Activated CD8-positive, alpha-beta T cell treated with anti-CD3 and anti-CD28 coated beads, Interleukin-2, amount 10 ng/mL, durations not matched to agents 7 days and 5 days (primary cell): ENCODE data around the gene GPALPP1. TPM values are rescaled to one million over a fixed set of nuclear protein-coding genes. Genes with fewer than 3 reads are reported as not detected.
"Not testable (repeated sequence)": the region's sequence is repeated elsewhere in the genome, so short reads cannot be mapped to it uniquely, and the experiment has no call there.

Experiments
- ATAC-seq: fragments of 150-1000 bp; cut with Tn5 transposase; one replicate; pipeline ENCODE4 v1.10.0; 2021; ENCODE audit warnings: moderate library complexity
- CTCF ChIA-PET: fragments of 350-600 bp; sonication (Branson Sonifier 250); formaldehyde crosslinking; loops from one replicate; lab custom pipeline; 2021; ENCODE audit warnings: antibody characterized with exemption; lab: Charles Lee
- POLR2A ChIA-PET: fragments of 350-600 bp; sonication (Branson Sonifier 250); formaldehyde crosslinking; loops from one replicate; lab custom pipeline; 2021; ENCODE audit warnings: antibody characterized with exemption; lab: Charles Lee
- DNase-seq: peaks from one replicate; pipeline ENCODE4 v3.0.0-alpha.2; 2020
- H3K27ac Mint-ChIP-seq: one replicate; pipeline ENCODE4 v1.8.0; 2021; ENCODE audit warnings: mild to moderate bottlenecking, mixed read lengths
- H3K27me3 Mint-ChIP-seq: one replicate; pipeline ENCODE4 v1.8.0; 2021; ENCODE audit warnings: low read depth, mixed read lengths
- H3K36me3 Mint-ChIP-seq: one replicate; pipeline ENCODE4 v1.8.0; 2021; ENCODE audit warnings: low read depth, mixed read lengths
- H3K4me1 Mint-ChIP-seq: one replicate; pipeline ENCODE4 v1.8.0; 2021; ENCODE audit warnings: low read depth, mixed read lengths
- H3K4me3 Mint-ChIP-seq: one replicate; pipeline ENCODE4 v1.8.0; 2021; ENCODE audit warnings: mild to moderate bottlenecking, mixed read lengths
- H3K9me3 Mint-ChIP-seq: one replicate; pipeline ENCODE4 v1.8.0; 2022; ENCODE audit warnings: mixed read lengths; ENCODE audit not compliant: insufficient read depth
- total RNA-seq, 2 experiments: library from RNA; stranded (reverse); gene quantifications; one replicate each; pipeline ENCODE4 v1.2.3, GENCODE V29; 2021

The GPALPP1 gene
- total RNA-seq, 2 experiments from 2014 or later, result 28.9 to 31.9 TPM

DNA sequence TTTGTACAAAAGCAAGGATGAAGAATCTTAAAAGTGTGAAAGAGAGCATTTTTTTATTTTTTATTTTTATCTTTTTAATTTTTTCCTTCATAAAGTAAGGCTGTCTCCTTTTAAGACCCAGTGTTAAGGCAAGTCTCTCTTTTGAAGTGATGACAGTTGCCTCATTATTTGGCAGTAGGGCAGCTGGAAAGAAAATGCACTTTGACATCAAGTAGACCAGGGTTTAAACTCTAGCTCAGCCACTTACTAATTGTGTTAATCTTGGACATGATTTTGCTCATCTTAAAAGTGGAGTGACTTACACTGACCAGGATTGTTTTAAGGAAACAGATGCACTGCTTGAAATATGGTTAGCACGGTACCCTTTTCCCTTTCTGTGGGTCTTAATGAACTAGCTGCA, 18.5 kb downstream of the GPALPP1 start:
- H3K27me3 Mint-ChIP-seq, result no peaks in the 10 kb centered on the region
- H3K27ac Mint-ChIP-seq, result no peak overlapping the region
- CTCF ChIA-PET, result interaction anchor here (1.0 to 1.5 kb wide), 3 partner anchors 9 to 38 kb away, joined by 3 to 5 read pairs (median 4); no protein-coding TSS in a partner anchor
- peaks cover 1% of the 10 kb centered on the region for H3K4me1 Mint-ChIP-seq
- no peaks in the 10 kb centered on the region for H3K9me3 Mint-ChIP-seq
- no peak for DNase-seq
- H3K4me3 Mint-ChIP-seq, result no peak overlapping the region
- no peak for ATAC-seq
- POLR2A ChIA-PET, result interaction anchor here (0.6 kb wide), 1 partner anchor 333 kb away, joined by 3 read pairs; the partner anchor contains the start of gene TPT1
- peaks cover 28% of the 10 kb centered on the region for H3K36me3 Mint-ChIP-seq

- Mint-ChIP-seq H3K9me3 (no peaks in the 10 kb centered on the region), H3K4me1 (peaks cover 1% of the 10 kb centered on the region), H3K27me3 (no peaks in the 10 kb centered on the region), H3K4me3 (no peak overlapping the region), H3K36me3 (peaks cover 28% of the 10 kb centered on the region), H3K27ac (no peak overlapping the region)
- ChIA-PET CTCF (no interaction called here), POLR2A (no interaction called here)
- DNase-seq (no peak), ATAC-seq (no peak)
Observed at GRCh38 chr13:45011198-45011597, 21.9 kb downstream of the GPALPP1 start.

DNA sequence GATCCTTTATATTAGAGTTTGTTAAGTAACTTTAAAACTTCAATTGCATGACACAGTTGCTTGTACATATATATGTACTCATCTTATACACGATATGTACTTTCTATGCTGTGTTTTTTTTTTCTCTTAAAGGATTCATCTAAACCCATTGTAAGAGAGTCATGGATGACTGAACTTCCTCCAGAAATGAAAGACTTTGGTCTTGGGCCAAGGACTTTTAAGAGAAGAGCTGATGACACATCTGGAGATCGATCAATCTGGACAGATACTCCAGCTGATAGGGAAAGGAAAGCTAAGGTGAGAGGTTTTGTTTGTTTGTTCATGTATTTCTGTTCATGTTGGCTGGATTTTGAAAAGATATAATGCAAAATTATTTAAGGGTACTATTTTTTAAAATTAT, 26.0 kb downstream of the GPALPP1 start:
- H3K9me3 Mint-ChIP-seq, result no peaks in the 10 kb centered on the region
- ChIA-PET POLR2A (no interaction called here), CTCF (interaction anchor here (0.7 to 0.9 kb wide), 2 partner anchors 31 to 164 kb away, joined by 3 to 5 read pairs; no protein-coding TSS in a partner anchor)
- DNase-seq (no peak), ATAC-seq (no peak)
- H3K27ac Mint-ChIP-seq, result no peak overlapping the region
- no peaks in the 10 kb centered on the region for H3K27me3 Mint-ChIP-seq
- peaks cover 22% of the 10 kb centered on the region for H3K36me3 Mint-ChIP-seq
- no peaks in the 10 kb centered on the region for H3K4me1 Mint-ChIP-seq
- H3K4me3 Mint-ChIP-seq, result no peak overlapping the region

GRCh38 chr13:45016792-45017425, 27.6 kb downstream of the GPALPP1 start:
- CTCF ChIA-PET, result interaction anchor here (1.1 to 1.3 kb wide), 2 partner anchors 10 to 30 kb away, joined by 3 to 5 read pairs; no protein-coding TSS in a partner anchor
- no peaks in the 10 kb centered on the region for H3K4me1 Mint-ChIP-seq
- no peak for DNase-seq
- POLR2A ChIA-PET, result no interaction called here
- H3K4me3 Mint-ChIP-seq, result no peak overlapping the region
- no peak overlapping the region for H3K27ac Mint-ChIP-seq
- no peak for ATAC-seq
- peaks cover 26% of the 10 kb centered on the region for H3K36me3 Mint-ChIP-seq
- H3K27me3 Mint-ChIP-seq, result no peaks in the 10 kb centered on the region
- no peaks in the 10 kb centered on the region for H3K9me3 Mint-ChIP-seq

GRCh38 chr13:45019981-45020380, 30.6 kb downstream of the GPALPP1 start:
- H3K4me1 Mint-ChIP-seq, H3K9me3 Mint-ChIP-seq, H3K27ac Mint-ChIP-seq, H3K27me3 Mint-ChIP-seq, ATAC-seq, DNase-seq, H3K4me3 Mint-ChIP-seq, CTCF ChIA-PET, POLR2A ChIA-PET: not testable (repeated sequence)
- H3K36me3 Mint-ChIP-seq, result peaks cover 32% of the 10 kb centered on the region

- no peak overlapping the region for H3K27ac Mint-ChIP-seq
- ChIA-PET POLR2A (no interaction called here), CTCF (interaction anchor here (1.3 to 1.4 kb wide), 2 partner anchors 13 to 47 kb away, joined by 3 read pairs; no protein-coding TSS in a partner anchor)
- no peak overlapping the region for H3K4me3 Mint-ChIP-seq
- DNase-seq (no peak), ATAC-seq (no peak)
- H3K9me3 Mint-ChIP-seq, result no peaks in the 10 kb centered on the region
- no peaks in the 10 kb centered on the region for H3K4me1 Mint-ChIP-seq
- H3K27me3 Mint-ChIP-seq, result no peaks in the 10 kb centered on the region
- H3K36me3 Mint-ChIP-seq, result peaks cover 26% of the 10 kb centered on the region
Observed at GRCh38 chr13:45021250-45021649, 31.9 kb downstream of the GPALPP1 start.

- POLR2A ChIA-PET, result no interaction called here
Observed at GRCh38 chr13:45024847-45025246, 35.5 kb downstream of the GPALPP1 start.

GRCh38 chr13:45034342-45034741, 45.0 kb downstream of the GPALPP1 start:
- ATAC-seq (no peak), DNase-seq (no peak)
- Mint-ChIP-seq H3K9me3 (no peaks in the 10 kb centered on the region), H3K36me3 (peaks cover 11% of the 10 kb centered on the region), H3K4me3 (no peak overlapping the region), H3K27me3 (no peaks in the 10 kb centered on the region), H3K27ac (no peak overlapping the region), H3K4me1 (no peaks in the 10 kb centered on the region)
- ChIA-PET CTCF (interaction anchor here (1.1 to 1.8 kb wide), 3 partner anchors 12 to 274 kb away, joined by 4 read pairs; no protein-coding TSS in a partner anchor), POLR2A (no interaction called here)

More at GRCh38 chr13:45024847-45025246, 35.5 kb downstream of the GPALPP1 start:
- CTCF ChIA-PET, result no interaction called here
- no peaks in the 10 kb centered on the region for H3K9me3 Mint-ChIP-seq
- H3K4me1 Mint-ChIP-seq, result no peaks in the 10 kb centered on the region
- peaks cover 25% of the 10 kb centered on the region for H3K36me3 Mint-ChIP-seq
- ATAC-seq, result no peak
- H3K27ac Mint-ChIP-seq, result no peak overlapping the region
- DNase-seq, result no peak
- H3K27me3 Mint-ChIP-seq, result no peaks in the 10 kb centered on the region
- H3K4me3 Mint-ChIP-seq, result no peak overlapping the region

- H3K4me1 Mint-ChIP-seq, result no peaks in the 10 kb centered on the region
- no peak overlapping the region for H3K27ac Mint-ChIP-seq
- peaks cover 11% of the 10 kb centered on the region for H3K36me3 Mint-ChIP-seq
- H3K27me3 Mint-ChIP-seq, result no peaks in the 10 kb centered on the region
- H3K9me3 Mint-ChIP-seq, result no peaks in the 10 kb centered on the region
- ChIA-PET POLR2A (no interaction called here), CTCF (no interaction called here)
- no peak overlapping the region for H3K4me3 Mint-ChIP-seq
- ATAC-seq (no peak), DNase-seq (no peak)
Observed at GRCh38 chr13:45036206-45036605, 46.9 kb downstream of the GPALPP1 start.

GRCh38 chr13:45040173-45040572, 50.8 kb downstream of the GPALPP1 start:
- DNase-seq, result no peak
- no peak overlapping the region for H3K4me3 Mint-ChIP-seq
- ChIA-PET POLR2A (no interaction called here), CTCF (no interaction called here)
- ATAC-seq, result no peak
- H3K4me1 Mint-ChIP-seq, result no peaks in the 10 kb centered on the region
- no peaks in the 10 kb centered on the region for H3K9me3 Mint-ChIP-seq
- peaks cover 7% of the 10 kb centered on the region for H3K27me3 Mint-ChIP-seq
- peaks cover 5% of the 10 kb centered on the region for H3K36me3 Mint-ChIP-seq
- H3K27ac Mint-ChIP-seq, result no peak overlapping the region

DNA sequence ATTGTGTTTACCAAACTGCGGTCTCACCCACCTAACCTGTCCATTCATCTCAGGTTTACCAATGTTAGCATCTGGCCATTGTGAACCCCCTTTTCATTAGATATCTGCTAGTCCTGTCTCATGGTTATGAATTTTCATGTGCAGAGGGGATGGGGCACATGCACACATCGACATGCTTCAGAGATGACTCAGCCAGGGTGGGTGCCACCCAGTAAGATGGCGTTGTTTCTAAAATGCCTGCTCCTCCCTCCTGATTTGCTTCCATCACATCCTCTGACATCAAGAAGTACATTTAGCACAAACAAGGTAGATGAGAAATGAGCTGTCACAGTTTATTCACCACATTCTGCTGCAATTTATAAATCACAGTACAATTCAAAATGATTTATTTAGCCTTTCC, 51.3 kb downstream of the GPALPP1 start:
- H3K36me3 Mint-ChIP-seq, result peaks cover under 1% of the 10 kb centered on the region
- no peak overlapping the region for H3K27ac Mint-ChIP-seq
- H3K4me1 Mint-ChIP-seq, result no peaks in the 10 kb centered on the region
- H3K27me3 Mint-ChIP-seq, result peaks cover 7% of the 10 kb centered on the region
- no peaks in the 10 kb centered on the region for H3K9me3 Mint-ChIP-seq
- H3K4me3 Mint-ChIP-seq, result no peak overlapping the region
- POLR2A ChIA-PET, result no interaction called here
- CTCF ChIA-PET, result no interaction called here
- ATAC-seq, result no peak
- DNase-seq, result no peak

DNA sequence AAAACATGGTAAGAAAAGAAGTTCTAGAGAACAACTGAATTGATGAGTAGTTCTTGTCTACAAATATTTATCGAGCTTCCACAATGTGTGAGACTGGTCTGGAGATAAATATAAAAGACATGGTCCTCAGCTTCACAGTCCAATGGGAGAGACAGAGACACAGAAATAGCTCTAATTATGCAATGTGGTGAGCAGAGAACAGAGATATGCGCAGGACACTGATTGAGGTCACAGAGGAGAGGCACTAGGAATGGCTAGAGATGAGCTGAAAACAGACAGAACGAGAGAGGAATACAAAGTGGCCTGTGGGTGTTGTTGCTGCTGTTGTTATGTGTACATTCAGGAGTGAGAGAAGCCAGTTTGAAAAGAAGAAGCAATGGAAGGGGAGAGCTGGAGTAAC, 53.2 kb downstream of the GPALPP1 start:
- no peak overlapping the region for H3K4me3 Mint-ChIP-seq
- ChIA-PET CTCF (interaction anchor here (1.1 to 1.9 kb wide), 3 partner anchors 239 to 357 kb away, joined by 3 to 5 read pairs (median 5); no protein-coding TSS in a partner anchor), POLR2A (interaction anchor here (0.5 to 0.7 kb wide), 2 partner anchors 14 to 277 kb away, joined by 3 to 4 read pairs; no protein-coding TSS in a partner anchor)
- H3K27ac Mint-ChIP-seq, result no peak overlapping the region
- H3K27me3 Mint-ChIP-seq, result peaks cover 7% of the 10 kb centered on the region
- DNase-seq (no peak), ATAC-seq (no peak)
- no peaks in the 10 kb centered on the region for H3K36me3 Mint-ChIP-seq
- peaks cover 6% of the 10 kb centered on the region for H3K4me1 Mint-ChIP-seq
- H3K9me3 Mint-ChIP-seq, result no peaks in the 10 kb centered on the region
